DND-41 (cell line): ENCODE data around the gene LRRC34.

Source experiments
- ATAC-seq: fragments of 200-7000 bp; cut with Tn5 transposase; 3 replicates; pipeline ENCODE4 v1.9.1; 2021; ENCODE audit warnings: low read depth; ENCODE audit not compliant: insufficient read depth
- DNase-seq: peaks from one replicate; pipeline ENCODE4 v3.0.0-alpha.2; 2020
- H2AFZ ChIP-seq: 2 replicates; pipeline ENCODE4 v1.6.0; 2012; ENCODE audit warnings: low read depth, low read length
- H3K27ac ChIP-seq: 2 replicates; pipeline ENCODE4 v1.5.1; 2012; ENCODE audit warnings: low read length, inconsistent platforms
- H3K27me3 ChIP-seq: fragments of 200-600 bp; sonication (generic); 2 replicates; pipeline ENCODE4 v1.6.0; 2012; ENCODE audit warnings: low read length, mild to moderate bottlenecking, inconsistent platforms; ENCODE audit not compliant: insufficient read depth, poor library complexity
- H3K36me3 ChIP-seq: 2 replicates; pipeline ENCODE4 v1.5.1; 2012; ENCODE audit warnings: low read length, inconsistent platforms; ENCODE audit not compliant: insufficient read depth
- H3K4me1 ChIP-seq: 2 replicates; pipeline ENCODE4 v1.5.1; 2012; ENCODE audit warnings: mild to moderate bottlenecking, low read length; ENCODE audit not compliant: insufficient read depth
- H3K4me2 ChIP-seq: 2 replicates; pipeline ENCODE4 v1.6.0; 2012; ENCODE audit warnings: mild to moderate bottlenecking, moderate library complexity, low read length, inconsistent platforms; ENCODE audit not compliant: insufficient read depth
- H3K4me3 ChIP-seq, 2 experiments: fragments of 200-600 bp in 1 of 2; shearing (Covaris generic) in 1 of 2; 2 replicates each; pipeline ENCODE4 v1.5.1; 2012 to 2016; ENCODE audit warnings: inconsistent platforms in 2 of 2, low read length in 2 of 2, mild to moderate bottlenecking in 2 of 2, low read depth in 1 of 2, moderate library complexity in 1 of 2
- H3K79me2 ChIP-seq: 2 replicates; pipeline ENCODE4 v1.6.0; 2012; ENCODE audit warnings: low read length, inconsistent platforms; ENCODE audit not compliant: insufficient read depth
- H3K9ac ChIP-seq: 2 replicates; pipeline ENCODE4 v1.6.0; 2012; ENCODE audit warnings: low read depth, mild to moderate bottlenecking, inconsistent platforms, low read length, moderate library complexity
- H3K9me3 ChIP-seq: 2 replicates; pipeline ENCODE4 v1.5.1; 2012; ENCODE audit warnings: low read length, moderate library complexity, mild to moderate bottlenecking, inconsistent platforms; ENCODE audit not compliant: insufficient read depth, severe bottlenecking
- H4K20me1 ChIP-seq: 2 replicates; pipeline ENCODE4 v1.6.0; 2012; ENCODE audit warnings: low read length; ENCODE audit not compliant: insufficient read depth
- CTCF ChIP-seq: IDR thresholded peaks from 2 replicates; pipeline ENCODE4 v1.5.1; 2012; ENCODE audit warnings: borderline replicate concordance, low read length, moderate library complexity, mild to moderate bottlenecking; ENCODE audit not compliant: poor library complexity, severe bottlenecking; ENCODE audit errors: extremely low read depth
- EZH2 ChIP-seq: IDR thresholded peaks from 3 replicates; pipeline ENCODE4 v1.6.1; 2012; ENCODE audit warnings: borderline replicate concordance, low read depth, mild to moderate bottlenecking, moderate library complexity, low read length, inconsistent platforms; ENCODE audit not compliant: severe bottlenecking

The LRRC34 gene

GRCh38 chr3:169835533-169835932 lies 22.8 kb upstream of the LRRC34 start:
- Histone ChIP-seq H4K20me1 (no peaks in the 10 kb centered on the region), H3K27ac (no peak overlapping the region), H3K27me3 (peaks cover 11% of the 10 kb centered on the region), H3K4me2 (no peak overlapping the region), H2AFZ (no peak overlapping the region), H3K36me3 (no peaks in the 10 kb centered on the region), H3K4me3 (no peak overlapping the region), H3K9ac (no peak overlapping the region), H3K4me1 (no peaks in the 10 kb centered on the region), H3K79me2 (no peaks in the 10 kb centered on the region), H3K9me3 (no peaks in the 10 kb centered on the region)
- DNase-seq: no peak
- no peak for ATAC-seq
- TF ChIP-seq EZH2 (no peak), CTCF (no peak)

GRCh38 chr3:169827712-169828111 lies 15.0 kb upstream of the LRRC34 start:
- TF ChIP-seq CTCF: no peak
- TF ChIP-seq EZH2: no peak
- ATAC-seq (no peak), DNase-seq (no peak)
- no peaks in the 10 kb centered on the region for H4K20me1 ChIP-seq
- H3K27me3 ChIP-seq: no peaks in the 10 kb centered on the region
- H3K79me2 ChIP-seq: no peaks in the 10 kb centered on the region
- H3K4me2 ChIP-seq: no peak overlapping the region
- H3K4me3 ChIP-seq: no peak overlapping the region
- no peak overlapping the region for H2AFZ ChIP-seq
- no peaks in the 10 kb centered on the region for H3K4me1 ChIP-seq
- H3K9ac ChIP-seq: no peak overlapping the region
- H3K9me3 ChIP-seq: no peaks in the 10 kb centered on the region
- H3K27ac ChIP-seq: no peak overlapping the region
- no peaks in the 10 kb centered on the region for H3K36me3 ChIP-seq

- H3K27ac ChIP-seq: no peak overlapping the region
- no peak for ATAC-seq
Measured at GRCh38 chr3:169825316-169825715, 12.6 kb upstream of the LRRC34 start.

More at GRCh38 chr3:169825316-169825715, 12.6 kb upstream of the LRRC34 start:
- Histone ChIP-seq H3K36me3 (no peaks in the 10 kb centered on the region), H3K4me2 (no peak overlapping the region), H3K27me3 (no peaks in the 10 kb centered on the region), H4K20me1 (no peaks in the 10 kb centered on the region), H3K79me2 (no peaks in the 10 kb centered on the region), H3K4me3 (no peak overlapping the region), H2AFZ (no peak overlapping the region), H3K9ac (no peak overlapping the region), H3K4me1 (no peaks in the 10 kb centered on the region), H3K9me3 (no peaks in the 10 kb centered on the region)
- DNase-seq: no peak
- TF ChIP-seq EZH2 (no peak), CTCF (no peak)
